HCT116 (cell line): ENCODE results near the gene CERS5. TPM values are rescaled to one million over a fixed set of nuclear protein-coding genes. Genes with fewer than 3 reads are reported as not detected.
"Not testable (repeated sequence)": the region's sequence is repeated elsewhere in the genome, so short reads cannot be mapped to it uniquely, and the experiment has no call there.

Experiments used
- ATAC-seq: fragments of 200-7000 bp; cut with Tn5 transposase; 2 replicates; pipeline ENCODE4 v1.9.1; 2020; ENCODE audit warnings: mild to moderate bottlenecking, moderate library complexity
- BruUV-seq: library from RNA; stranded (reverse); fragments of 400-500 nt; replicated peaks from 2 replicates; lab custom pipeline; 2021; lab: Mats Ljungman, UMichigan
- CTCF ChIA-PET: fragments of 300-600 bp; sonication (Branson Sonifier 250); formaldehyde crosslinking; loops from one replicate; lab custom pipeline; 2021; ENCODE audit warnings: antibody characterized with exemption; lab: Charles Lee
- POLR2A ChIA-PET: fragments of 300-600, 350-600 bp; sonication (Branson Sonifier 250); formaldehyde crosslinking; loops from one replicate; lab custom pipeline; 2021; ENCODE audit warnings: antibody characterized with exemption; lab: Charles Lee
- RAD21 ChIA-PET, 2 experiments: fragments of 300-600 bp; sonication (Branson Sonifier 250); formaldehyde crosslinking; loops; one replicate each; lab custom pipeline; 2023; ENCODE audit warnings: low total read pairs in 2 of 2; ENCODE audit not compliant: uncharacterized antibody in 2 of 2, unreplicated experiment in 2 of 2, low non-redundant PET in 1 of 2; lab: Charles Lee
- DNase-seq: peaks from one replicate; pipeline ENCODE4 v3.0.0-alpha.2; 2010; ENCODE audit warnings: low read depth, low spot score
- H2AFZ ChIP-seq: fragments of 200-600 bp; shearing (Covaris generic), sonication (generic); 2 replicates; pipeline ENCODE4 v1.6.1; 2017; ENCODE audit warnings: low read depth, mixed run types, mixed read lengths, antibody characterized with exemption, low read length; ENCODE audit not compliant: poor library complexity, severe bottlenecking
- H3K27ac ChIP-seq: 2 replicates; pipeline ENCODE4 v1.5.1; 2012; ENCODE audit warnings: low read depth, low read length
- H3K27me3 ChIP-seq: fragments of 200-600 bp; sonication (generic); 2 replicates; pipeline ENCODE4 v1.6.1; 2016; ENCODE audit warnings: mixed run types, low read length, mixed read lengths; ENCODE audit not compliant: insufficient read depth
- H3K36me3 ChIP-seq, 2 experiments: fragments of 200-500 bp in 1 of 2; fragments of 200-600 bp in 1 of 2; sonication (Bioruptor generic) in 1 of 2; sonication (generic) in 1 of 2; 2 replicates each; pipeline versions ENCODE4 v1.5.1 to v1.6.1; 2014 to 2016; ENCODE audit warnings: low read length in 2 of 2, inconsistent platforms in 1 of 2, mixed read lengths in 1 of 2, mixed run types in 1 of 2; ENCODE audit not compliant: insufficient read depth in 2 of 2, control insufficient read depth in 1 of 2
- H3K4me1 ChIP-seq, 2 experiments: fragments of 200-600 bp in 1 of 2; sonication (generic) in 1 of 2; 2 replicates each; pipeline versions ENCODE4 v1.5.1 to v1.6.1; 2012 to 2017; ENCODE audit warnings: low read length in 2 of 2, inconsistent platforms in 1 of 2, mild to moderate bottlenecking in 1 of 2, mixed read lengths in 1 of 2, mixed run types in 1 of 2, moderate library complexity in 1 of 2; ENCODE audit not compliant: insufficient read depth in 2 of 2, control insufficient read depth in 1 of 2
- H3K4me2 ChIP-seq: fragments of 200-600 bp; sonication (generic); 2 replicates; pipeline ENCODE4 v1.6.1; 2017; ENCODE audit warnings: mixed run types, low read length, mixed read lengths
- H3K4me3 ChIP-seq, 2 experiments: fragments of 200-600 bp in 1 of 2; sonication (generic) in 1 of 2; replicated peaks in 1 of 2; 2 replicates each; pipeline ENCODE4 v1.5.1; 2011 to 2016; ENCODE audit warnings: low read length in 2 of 2, control low read depth in 1 of 2, low read depth in 1 of 2, mild to moderate bottlenecking in 1 of 2, mixed read lengths in 1 of 2, mixed run types in 1 of 2
- H3K79me2 ChIP-seq: fragments of 200-600 bp; sonication (generic); 2 replicates; pipeline ENCODE4 v1.6.1; 2017; ENCODE audit warnings: mild to moderate bottlenecking, mixed run types, low read length, moderate library complexity, mixed read lengths; ENCODE audit not compliant: insufficient read depth
- H3K9ac ChIP-seq: fragments of 200-600 bp; sonication (generic); 2 replicates; pipeline ENCODE4 v1.6.1; 2016; ENCODE audit warnings: low read length, mixed read lengths
- H3K9me2 ChIP-seq: fragments of 200-600 bp; sonication (generic), shearing (Covaris generic); 2 replicates; pipeline ENCODE4 v1.6.1; 2017; ENCODE audit warnings: mixed run types, mild to moderate bottlenecking, moderate library complexity; ENCODE audit not compliant: insufficient read depth
- H3K9me3 ChIP-seq, 2 experiments: fragments of 200-500 bp in 1 of 2; fragments of 200-600 bp in 1 of 2; sonication (Bioruptor generic) in 1 of 2; sonication (generic) in 1 of 2; 2 replicates each; pipeline ENCODE4 v1.6.1; 2014 to 2017; ENCODE audit warnings: low read length in 2 of 2, mixed read lengths in 2 of 2, inconsistent platforms in 1 of 2, low read depth in 1 of 2, mild to moderate bottlenecking in 1 of 2, mixed run types in 1 of 2, moderate library complexity in 1 of 2; ENCODE audit not compliant: control insufficient read depth in 1 of 2, insufficient read depth in 1 of 2
- H4K20me1 ChIP-seq: fragments of 200-600 bp; sonication (generic), shearing (Covaris generic); 2 replicates; pipeline ENCODE4 v1.6.1; 2017; ENCODE audit warnings: mixed run types, mild to moderate bottlenecking, moderate library complexity; ENCODE audit not compliant: insufficient read depth
- ATF3 ChIP-seq: IDR thresholded peaks from 2 replicates; pipeline ENCODE4 v1.6.1; 2012
- CEBPB ChIP-seq: IDR thresholded peaks from 2 replicates; pipeline ENCODE4 v1.6.1; 2012; ENCODE audit warnings: low read depth
- CTCF ChIP-seq, 3 experiments: fragments of 200-600 bp in 1 of 3; sonication (generic) in 1 of 3; IDR thresholded peaks in 2 of 3; conservative IDR thresholded peaks in 1 of 3; 2 replicates each; pipeline ENCODE4 v1.5.1; 2012 to 2017; ENCODE audit warnings: low read depth in 2 of 3, low read length in 2 of 3, antibody characterized with exemption in 1 of 3, borderline replicate concordance in 1 of 3, control low read depth in 1 of 3, mild to moderate bottlenecking in 1 of 3, mixed read lengths in 1 of 3, mixed run types in 1 of 3, moderate library complexity in 1 of 3; ENCODE audit not compliant: insufficient read depth in 1 of 3
- ELF1 ChIP-seq: IDR thresholded peaks from 2 replicates; pipeline ENCODE4 v1.6.1; 2012; ENCODE audit warnings: low read depth, borderline replicate concordance
- EZH2 ChIP-seq: fragments of 200-600 bp; sonication (generic); IDR thresholded peaks from 2 replicates; pipeline ENCODE4 v1.6.1; 2017; ENCODE audit warnings: antibody characterized with exemption, mixed run types
- EZH2phosphoT487 ChIP-seq: fragments of 200-600 bp; IDR thresholded peaks from 2 replicates; pipeline ENCODE4 v1.6.1; 2018; ENCODE audit warnings: antibody characterized with exemption, borderline replicate concordance
- JUND ChIP-seq: IDR thresholded peaks from 2 replicates; pipeline ENCODE4 v1.6.1; 2012
- POLR2A ChIP-seq: IDR thresholded peaks from 2 replicates; pipeline ENCODE4 v1.7.0; 2011; ENCODE audit warnings: borderline replicate concordance; ENCODE audit not compliant: insufficient read depth, insufficient read length; ENCODE audit errors: extremely low read depth
- POLR2AphosphoS5 ChIP-seq: IDR thresholded peaks from 2 replicates; pipeline ENCODE4 v1.6.1; 2011; ENCODE audit warnings: mild to moderate bottlenecking, low read depth, low read length, moderate library complexity
- TCF7L2 ChIP-seq: IDR thresholded peaks from 2 replicates; pipeline ENCODE4 v1.7.0; 2011; ENCODE audit warnings: borderline replicate concordance, inconsistent platforms; ENCODE audit not compliant: insufficient read depth, insufficient read length; ENCODE audit errors: extremely low read depth
- ZBTB33 ChIP-seq: IDR thresholded peaks from 2 replicates; pipeline ENCODE4 v1.6.1; 2011; ENCODE audit warnings: mild to moderate bottlenecking, low read length, moderate library complexity; ENCODE audit not compliant: insufficient replicate concordance; ENCODE audit errors: extremely low read depth
- ZFX ChIP-seq: fragments of 450-650 bp; IDR thresholded peaks from 2 replicates; pipeline ENCODE4 v1.6.1; 2017
- ZNF274 ChIP-seq: fragments of 200-500 bp; sonication (Bioruptor generic); IDR thresholded peaks from 2 replicates; pipeline ENCODE4 v1.6.1; 2014; ENCODE audit warnings: mild to moderate bottlenecking, low read depth, low read length, inconsistent platforms
- intact Hi-C: fragments of 100-400 bp; cut with micrococcal nuclease; formaldehyde crosslinking; loops from 2 replicates; pipeline ENCODE4 v1.10.0; 2022
- total RNA-seq: library from RNA; stranded (reverse); gene quantifications from one replicate; pipeline ENCODE4 v1.2.1, GENCODE V29; 2021; ENCODE audit not compliant: unreplicated experiment

CERS5 gene
- total RNA-seq, 1 experiment from 2014 or later = 33.4 TPM

GRCh38 chr12:50156641-50157040 lies 10.5 kb downstream of the CERS5 start:
- H3K27ac ChIP-seq = no peak overlapping the region

GRCh38 chr12:50154947-50155346 lies 12.2 kb downstream of the CERS5 start:
- H3K9me2 ChIP-seq, H3K9ac ChIP-seq, H3K27me3 ChIP-seq, H2AFZ ChIP-seq, intact Hi-C loops, H3K4me3 ChIP-seq, H3K4me2 ChIP-seq, H3K36me3 ChIP-seq, H3K27ac ChIP-seq, H3K4me1 ChIP-seq, ATAC-seq, DNase-seq, CTCF ChIA-PET, POLR2A ChIA-PET, H3K9me3 ChIP-seq, H4K20me1 ChIP-seq, BruUV-seq: not testable (repeated sequence)
- RAD21 ChIA-PET = interaction anchor here in 1 of 2 experiments (0.7 kb wide), 1 partner anchor 39 kb away, joined by 7 read pairs; no protein-coding TSS in a partner anchor
- H3K79me2 ChIP-seq = peaks cover 17% of the 10 kb centered on the region; the same call in 1 of the 2 replicates

More at GRCh38 chr12:50156641-50157040, 10.5 kb downstream of the CERS5 start:
- intact Hi-C loops = no loop called here
- ChIA-PET CTCF (interaction anchor here (0.6 to 1.8 kb wide), 2 partner anchors 45 to 68 kb away, joined by 3 to 4 read pairs; partner anchors contain the start of gene COX14), RAD21 (no interaction called here), POLR2A (no interaction called here)
- ATAC-seq (no peak), DNase-seq (no peak)
- no peaks in the 10 kb centered on the region for H4K20me1 ChIP-seq
- no TSS peak for BruUV-seq
- no peaks in the 10 kb centered on the region for H3K27me3 ChIP-seq
- no peak overlapping the region for H3K4me3 ChIP-seq
- H3K9ac ChIP-seq = no peak overlapping the region
- peaks cover 17% of the 10 kb centered on the region; the same call in 1 of the 2 replicates for H3K79me2 ChIP-seq
- no peaks in the 10 kb centered on the region for H3K9me3 ChIP-seq
- H3K36me3 ChIP-seq = no peaks in the 10 kb centered on the region
- no peak for TF ChIP-seq ELF1
- TF ChIP-seq ZBTB33 = no peak
- TF ChIP-seq CTCF (IDR thresholded peaks at IDR 0.05 in 2 of 3, conservative IDR thresholded peaks at IDR 0.05 in 1 of 3; ENCODE audit: borderline replicate concordance in 1 of 3, insufficient read depth in 1 of 3, low read depth in 2 of 3, low read length in 2 of 3) = no peak
- no peak for TF ChIP-seq ZNF274
- no peak for TF ChIP-seq EZH2phosphoT487
- no peak for TF ChIP-seq POLR2A
- no peak for TF ChIP-seq ATF3
- no peak for TF ChIP-seq EZH2
- no peak for TF ChIP-seq TCF7L2
- TF ChIP-seq ZFX = no peak
- no peak for TF ChIP-seq POLR2AphosphoS5
- no peak for TF ChIP-seq JUND
- no peak for TF ChIP-seq CEBPB
- no peak overlapping the region for H3K4me2 ChIP-seq
- no peak overlapping the region for H2AFZ ChIP-seq
- no peaks in the 10 kb centered on the region for H3K9me2 ChIP-seq
- H3K4me1 ChIP-seq = peaks cover 0 to 4% of the 10 kb centered on the region in 2 experiments; a peak in 1 of 4 replicates
